Smooth muscle cell (in vitro differentiated cells): Measurements from ENCODE around the gene NUP50. TPM values are rescaled to one million over a fixed set of nuclear protein-coding genes. Genes with fewer than 3 reads are reported as not detected.
A peak's percentile ranks its signal among the peaks of the same experiment; 100 is the strongest.

Experiments
- DNase-seq: peaks from one replicate; lab custom pipeline; 2025; ENCODE audit not compliant: unreplicated experiment; lab: John Stamatoyannopoulos, UW
- H2AFZ ChIP-seq: fragments of 200-600 bp; sonication (generic); 2 replicates; pipeline ENCODE4 v1.6.0; 2016; ENCODE audit warnings: antibody characterized with exemption, low read depth, mild to moderate bottlenecking
- H3F3A ChIP-seq: fragments of 200-600 bp; sonication (generic); 2 replicates; pipeline ENCODE4 v1.6.0; 2017; ENCODE audit warnings: antibody characterized with exemption, low read depth
- H3K27ac ChIP-seq: fragments of 200-600 bp; sonication (generic); 2 replicates; pipeline ENCODE4 v1.5.1; 2016; ENCODE audit warnings: low read depth, mild to moderate bottlenecking
- H3K27me3 ChIP-seq: fragments of 200-600 bp; sonication (generic); 2 replicates; pipeline ENCODE4 v1.6.1; 2016; ENCODE audit warnings: low read depth, mild to moderate bottlenecking
- H3K36me3 ChIP-seq: fragments of 200-600 bp; sonication (generic); 2 replicates; pipeline ENCODE4 v1.5.1; 2016; ENCODE audit warnings: low read depth
- H3K4me1 ChIP-seq: fragments of 200-600 bp; sonication (generic); 2 replicates; pipeline ENCODE4 v1.5.1; 2016; ENCODE audit warnings: low read depth
- H3K4me2 ChIP-seq: fragments of 200-600 bp; sonication (generic); 2 replicates; pipeline ENCODE4 v1.6.0; 2016; ENCODE audit warnings: mild to moderate bottlenecking
- H3K4me3 ChIP-seq: fragments of 200-600 bp; sonication (generic); 2 replicates; pipeline ENCODE4 v1.5.1; 2016; ENCODE audit warnings: mild to moderate bottlenecking
- H3K79me2 ChIP-seq: fragments of 200-600 bp; sonication (generic); 2 replicates; pipeline ENCODE4 v1.6.0; 2016; ENCODE audit warnings: low read depth, mild to moderate bottlenecking
- H3K9ac ChIP-seq: fragments of 200-600 bp; sonication (generic); 2 replicates; pipeline ENCODE4 v1.6.0; 2016; ENCODE audit warnings: low read depth
- H3K9me3 ChIP-seq: fragments of 200-600 bp; sonication (generic); replicated peaks from 2 replicates; pipeline ENCODE4 v1.5.1; 2016; ENCODE audit warnings: low read depth
- H4K20me1 ChIP-seq: fragments of 200-600 bp; sonication (generic); 2 replicates; pipeline ENCODE4 v1.6.0; 2016; ENCODE audit warnings: low read depth
- CTCF ChIP-seq: fragments of 200-600 bp; sonication (generic); IDR thresholded peaks from 2 replicates; pipeline ENCODE4 v1.5.1; 2017; ENCODE audit warnings: borderline replicate concordance, mild to moderate bottlenecking, antibody characterized with exemption; ENCODE audit not compliant: insufficient read depth, poor library complexity, severe bottlenecking
- WGBS: methylation state at CpG from one replicate; pipeline ENCODE4 v1.1.7; 2016; ENCODE audit warnings: low lambda C conversion rate; 5-methylcytosine and 5-hydroxymethylcytosine counted together
- polyA plus RNA-seq: library from polyadenylated mRNA; unstranded; fragments of >200 nt; fragmentation: Nextera tagmentation; extraction: Ambion mirVana; gene quantifications from 2 replicates; pipeline ENCODE4 v1.2.1, GENCODE V29; 2016
- total RNA-seq: library from RNA; depleted of rRNA; stranded (reverse); fragments of >200 nt; gene quantifications from 2 replicates; pipeline ENCODE4 v1.2.3, GENCODE V29; 2014

The NUP50 gene
- total and polyA plus RNA-seq, 2 experiments from 2014 or later: 18.6 to 21.0 TPM

- Histone ChIP-seq H3K4me2 (peak overlapping the region; percentile 92), H4K20me1 (peaks cover 44% of the 10 kb centered on the region), H3K4me3 (peak overlapping the region; percentile 47), H3K4me1 (peaks cover 12% of the 10 kb centered on the region), H3K79me2 (peaks cover 22% of the 10 kb centered on the region), H3K27ac (peak overlapping the region; percentile 89), H3K27me3 (no peaks in the 10 kb centered on the region), H3K36me3 (no peaks in the 10 kb centered on the region), H3F3A (peaks cover 9% of the 10 kb centered on the region), H3K9me3 (no peaks in the 10 kb centered on the region), H3K9ac (peak overlapping the region; percentile 48), H2AFZ (no peak overlapping the region)
- WGBS: 76% methylated on average over 18 of the region's 18 CpGs
- DNase-seq: no peak
- TF ChIP-seq CTCF: no peak
Measured at GRCh38 chr22:45211848-45212247, 48.1 kb downstream of the NUP50 start.

- Histone ChIP-seq H3F3A (peaks cover 9% of the 10 kb centered on the region), H3K4me3 (peak overlapping the region; percentile 47), H3K9ac (peak overlapping the region; percentile 48), H4K20me1 (peaks cover 48% of the 10 kb centered on the region), H3K4me2 (peak overlapping the region; percentile 92), H3K36me3 (no peaks in the 10 kb centered on the region), H3K27me3 (no peaks in the 10 kb centered on the region), H3K79me2 (peaks cover 23% of the 10 kb centered on the region), H3K4me1 (peaks cover 12% of the 10 kb centered on the region), H2AFZ (no peak overlapping the region), H3K27ac (peak overlapping the region; percentile 89), H3K9me3 (no peaks in the 10 kb centered on the region)
- peak; percentile 73 for DNase-seq
- 6% methylated on average over 10 of the region's 14 CpGs for WGBS
- no peak for TF ChIP-seq CTCF
Measured at GRCh38 chr22:45212306-45212709, 48.6 kb downstream of the NUP50 start.

- H3K79me2 ChIP-seq: peaks cover 32% of the 10 kb centered on the region
- H3K4me3 ChIP-seq: peak overlapping the region; percentile 47
- H3K9ac ChIP-seq: peak overlapping the region; percentile 48
- H4K20me1 ChIP-seq: peaks cover 57% of the 10 kb centered on the region
- DNase-seq: no peak
- H3K4me2 ChIP-seq: peak overlapping the region; percentile 92
- H3K9me3 ChIP-seq: no peaks in the 10 kb centered on the region
- H3K27ac ChIP-seq: peak overlapping the region; percentile 89
- peaks cover 12% of the 10 kb centered on the region for H3K4me1 ChIP-seq
- peaks cover 9% of the 10 kb centered on the region for H3F3A ChIP-seq
- H3K27me3 ChIP-seq: no peaks in the 10 kb centered on the region
- no peaks in the 10 kb centered on the region for H3K36me3 ChIP-seq
- peak overlapping the region; percentile 25 for H2AFZ ChIP-seq
- TF ChIP-seq CTCF: no peak
- 47% methylated on average over 22 of the region's 22 CpGs for WGBS
Measured at GRCh38 chr22:45212992-45213751, 49.4 kb downstream of the NUP50 start.
